Esophagus squamous epithelium (tissue), 5 donors: ENCODE measurements around the gene DDA1. TPM values are rescaled to one million over a fixed set of nuclear protein-coding genes. Genes with fewer than 3 reads are reported as not detected.

Experiments used
- DNase-seq: peaks from one replicate; lab custom pipeline; 2025; lab: John Stamatoyannopoulos, UW
- H3K27ac ChIP-seq, 4 donors: fragments of 200-600 bp; sonication (generic); one replicate each; pipeline ENCODE4 v1.5.1; 2016 to 2019; ENCODE audit warnings: mild to moderate bottlenecking in 1 of 4
- H3K27me3 ChIP-seq, 4 donors: fragments of 200-600 bp; sonication (generic); 1 replicate in 3 of 4; 2 replicates in 1 of 4; pipeline versions ENCODE4 v1.5.1 to v1.6.0; 2017 to 2021; ENCODE audit warnings: antibody characterized with exemption in 1 of 4
- H3K36me3 ChIP-seq, 3 donors: fragments of 200-600 bp; sonication (generic); one replicate each; pipeline ENCODE4 v1.5.1; 2016 to 2019
- H3K4me1 ChIP-seq, 3 donors: fragments of 200-600 bp; sonication (generic); one replicate each; pipeline ENCODE4 v1.5.1; 2017 to 2019
- H3K4me3 ChIP-seq, 4 donors: fragments of 200-600 bp; sonication (generic); 1 replicate in 3 of 4; 2 replicates in 1 of 4; pipeline ENCODE4 v1.5.1; 2016 to 2019; ENCODE audit warnings: mild to moderate bottlenecking in 2 of 4, moderate library complexity in 1 of 4
- H3K9me3 ChIP-seq, 3 donors: fragments of 200-600 bp; sonication (generic); one replicate each; pipeline ENCODE4 v1.5.1; 2016 to 2019
- CTCF ChIP-seq, 6 experiments: fragments of 450-650 bp in 4 of 6; fragments of 200-600 bp in 2 of 6; sonication (generic) in 2 of 6; IDR thresholded peaks; one replicate each; pipeline ENCODE4 v1.5.1; 2016 to 2019; ENCODE audit warnings: antibody characterized with exemption in 6 of 6, mild to moderate bottlenecking in 4 of 6, moderate library complexity in 4 of 6
- POLR2A ChIP-seq, 4 donors: fragments of 450-650 bp; IDR thresholded peaks; one replicate each; pipeline ENCODE4 v1.6.1; 2017; ENCODE audit warnings: antibody characterized with exemption in 4 of 4, mild to moderate bottlenecking in 4 of 4, moderate library complexity in 3 of 4
- WGBS, 2 donors: methylation state at CpG; one replicate each; pipeline ENCODE4 v1.1.5; 2018; 5-methylcytosine and 5-hydroxymethylcytosine counted together
- intact Hi-C: fragments of 100-400 bp; cut with DNase I; formaldehyde crosslinking; loops from one replicate; pipeline ENCODE4 v1.15.0; 2022
- total RNA-seq, 4 donors: library from RNA; depleted of rRNA; stranded (reverse); fragments of >200 nt; gene quantifications; one replicate each; pipeline ENCODE4 v1.1.0, GENCODE V29; 2016
- donor health status: DM: yes; HTN: yes; CAD: no.

DDA1 gene
- total RNA-seq, 4 donors from 2014 or later: 16.4 to 29.0 (median 22.7) TPM

GRCh38 chr19:17286263-17286662, 23.1 kb upstream of the DDA1 start:
- H3K9me3 ChIP-seq: no peaks in the 10 kb centered on the region
- no peak for DNase-seq
- intact Hi-C loops: loop anchor here (10.0 kb wide), 1 partner anchor 81 kb away; no protein-coding TSS in a partner anchor
- WGBS, 2 donors: 100% methylated on average over 1 to 2 of the region's 11 CpGs
- no peak for TF ChIP-seq POLR2A (IDR thresholded peaks at IDR 0.05)
- no peak for TF ChIP-seq CTCF (IDR thresholded peaks at IDR 0.05)
- no peak overlapping the region for H3K27ac ChIP-seq
- H3K4me3 ChIP-seq: no peak overlapping the region
- H3K36me3 ChIP-seq: no peaks in the 10 kb centered on the region
- H3K27me3 ChIP-seq: peaks cover 0 to 28% (median 2%) of the 10 kb centered on the region in 4 donors
- peaks cover 14 to 24% (median 16%) of the 10 kb centered on the region in 3 donors for H3K4me1 ChIP-seq

DNA sequence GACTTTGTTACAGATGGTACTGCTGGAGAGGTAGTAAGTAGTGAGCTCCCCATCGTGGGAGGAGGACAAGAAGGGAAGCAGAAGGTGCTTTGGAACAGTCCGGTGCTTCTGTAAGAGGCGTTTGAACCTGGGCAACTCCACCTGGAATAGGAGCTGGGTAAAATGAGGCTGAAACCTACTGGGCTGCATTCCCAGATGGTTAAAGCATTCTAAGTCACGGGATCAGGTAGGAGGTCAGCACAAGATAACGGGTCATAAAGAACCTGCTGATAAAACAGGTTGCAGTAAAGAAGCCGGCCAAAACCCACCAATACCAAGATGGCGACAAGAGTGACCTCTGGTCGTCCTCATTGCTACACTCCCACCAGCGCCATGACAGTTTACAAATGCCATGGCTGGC, 22.6 kb upstream of the DDA1 start:
- no peak for DNase-seq
- no peaks in the 10 kb centered on the region for H3K9me3 ChIP-seq
- 84 to 85% methylated on average over 8 to 9 of the region's 9 CpGs for WGBS, 2 donors
- intact Hi-C loops: loop anchor here (10.0 kb wide), 1 partner anchor 82 kb away; no protein-coding TSS in a partner anchor
- no peak for TF ChIP-seq CTCF (IDR thresholded peaks at IDR 0.05)
- H3K27ac ChIP-seq: no peak overlapping the region
- H3K4me1 ChIP-seq: peaks cover 11 to 20% (median 12%) of the 10 kb centered on the region in 3 donors
- H3K4me3 ChIP-seq: no peak overlapping the region
- H3K27me3 ChIP-seq: peaks cover 0 to 23% (median under 1%) of the 10 kb centered on the region in 4 donors
- no peaks in the 10 kb centered on the region for H3K36me3 ChIP-seq

GRCh38 chr19:17289489-17289888, 19.9 kb upstream of the DDA1 start:
- WGBS, 2 donors: 15 to 38% methylated on average over 7 to 15 of the region's 22 CpGs
- no peak for DNase-seq
- intact Hi-C loops: loop anchor here (10.0 kb wide), 1 partner anchor 85 kb away; no protein-coding TSS in a partner anchor

GRCh38 chr19:17292301-17293074, 16.9 kb upstream of the DDA1 start:
- intact Hi-C loops: loop anchor here (10.0 kb wide), 1 partner anchor 92 kb away; no protein-coding TSS in a partner anchor
- peak in 1 of 4 donors; percentile 34 for TF ChIP-seq POLR2A (IDR thresholded peaks at IDR 0.05)
- peak; percentile 60 to 85 (median 66) for TF ChIP-seq CTCF (IDR thresholded peaks at IDR 0.05)
- Histone ChIP-seq H3K27ac (peak overlapping the region; percentile 68 to 88 (median 79)), H3K9me3 (no peaks in the 10 kb centered on the region), H3K36me3 (peaks cover 0 to 7% (median 0%) of the 10 kb centered on the region in 3 donors), H3K4me3 (peak overlapping the region; percentile 54 to 72 (median 65)), H3K4me1 (peaks cover 8 to 34% (median 8%) of the 10 kb centered on the region in 3 donors), H3K27me3 (peaks cover 0 to 11% (median 0%) of the 10 kb centered on the region in 4 donors)
- no peak for DNase-seq
- WGBS, 2 donors: 0% methylated on average over 2 to 16 of the region's 46 CpGs

More at GRCh38 chr19:17289489-17289888, 19.9 kb upstream of the DDA1 start:
- TF ChIP-seq CTCF (IDR thresholded peaks at IDR 0.05) (peak in 1 of 6 experiments; percentile 10), POLR2A (IDR thresholded peaks at IDR 0.05) (no peak)
- H3K27me3 ChIP-seq: peaks cover 0 to 11% (median 0%) of the 10 kb centered on the region in 4 donors
- no peak overlapping the region for H3K4me3 ChIP-seq
- H3K4me1 ChIP-seq: peaks cover 8 to 34% (median 8%) of the 10 kb centered on the region in 3 donors
- peaks cover 0 to 6% (median 0%) of the 10 kb centered on the region in 3 donors for H3K36me3 ChIP-seq
- no peak overlapping the region for H3K27ac ChIP-seq
- H3K9me3 ChIP-seq: no peaks in the 10 kb centered on the region

DNA sequence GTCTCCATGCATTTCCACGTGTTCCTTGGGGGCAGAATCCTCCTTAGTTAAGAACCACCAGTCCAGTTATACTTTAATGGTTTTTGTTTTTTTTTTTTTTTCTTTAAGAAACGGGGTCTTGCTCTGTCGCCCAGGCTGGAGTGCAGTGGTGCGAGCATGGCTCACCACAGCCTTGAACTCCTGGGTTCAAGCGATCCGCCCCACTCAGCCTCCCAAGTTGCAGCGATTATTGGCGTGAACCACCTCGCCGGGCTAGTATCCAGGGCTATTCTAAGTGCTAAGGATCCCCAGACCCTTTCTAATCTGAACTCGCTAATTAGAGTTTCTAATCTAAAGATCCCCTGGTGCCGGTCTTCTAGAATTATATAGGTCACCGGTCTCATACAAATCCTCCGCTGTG, 15.8 kb upstream of the DDA1 start:
- H3K4me1 ChIP-seq: peaks cover 8 to 34% (median 8%) of the 10 kb centered on the region in 3 donors
- H3K9me3 ChIP-seq: no peaks in the 10 kb centered on the region
- peaks cover 0 to 18% (median 0%) of the 10 kb centered on the region in 3 donors for H3K36me3 ChIP-seq
- intact Hi-C loops: loop anchor here (10.0 kb wide), 1 partner anchor 91 kb away; no protein-coding TSS in a partner anchor
- WGBS, 2 donors: 83 to 93% methylated on average over 12 to 14 of the region's 14 CpGs
- no peak for DNase-seq
- H3K4me3 ChIP-seq: no peak overlapping the region
- TF ChIP-seq CTCF (IDR thresholded peaks at IDR 0.05) (no peak), POLR2A (IDR thresholded peaks at IDR 0.05) (no peak)
- no peak overlapping the region for H3K27ac ChIP-seq
- peaks cover 0 to 9% (median 0%) of the 10 kb centered on the region in 4 donors for H3K27me3 ChIP-seq
